Psoas muscle (tissue), 8 donors: ENCODE data around the gene APOBEC3G. TPM values are rescaled to one million over a fixed set of nuclear protein-coding genes. Genes with fewer than 3 reads are reported as not detected.
A peak's percentile ranks its signal among the peaks of the same experiment; 100 is the strongest.

Source experiments
- ATAC-seq, 4 donors: fragments of 200-7000 bp; cut with Tn5 transposase; one replicate each; pipeline ENCODE4 v1.9.1; 2020; ENCODE audit warnings: moderate library complexity in 3 of 4, mild to moderate bottlenecking in 2 of 4
- DNase-seq, 2 donors: peaks; one replicate each; pipeline ENCODE4 v3.0.0-alpha.2; 2020
- H3K27ac ChIP-seq: fragments of 200-600 bp; one replicate; pipeline ENCODE4 v1.8.0; 2022
- H3K27me3 ChIP-seq, 3 donors: fragments of 200-600 bp in 1 of 3; one replicate each; pipeline versions ENCODE4 v1.6.1 to v1.8.0; 2013 to 2022; ENCODE audit warnings: low read length in 2 of 3, mild to moderate bottlenecking in 2 of 3, moderate library complexity in 1 of 3; ENCODE audit not compliant: insufficient read depth in 3 of 3
- H3K36me3 ChIP-seq, 2 donors: fragments of 200-600 bp in 1 of 2; one replicate each; pipeline versions ENCODE4 v1.6.1 to v1.8.0; 2013 to 2022; ENCODE audit warnings: low read depth in 1 of 2, mild to moderate bottlenecking in 1 of 2, moderate library complexity in 1 of 2; ENCODE audit not compliant: insufficient read depth in 1 of 2
- H3K4me1 ChIP-seq: fragments of 200-600 bp; one replicate; pipeline ENCODE4 v1.8.0; 2022
- H3K4me3 ChIP-seq: fragments of 200-600 bp; one replicate; pipeline ENCODE4 v1.8.0; 2022; ENCODE audit warnings: mild to moderate bottlenecking
- H3K9me3 ChIP-seq: fragments of 200-600 bp; one replicate; pipeline ENCODE4 v1.8.0; 2022
- WGBS, 3 donors: extraction: QIAGEN DNeasy Blood & Tissue Kit; methylation state at CpG; one replicate each; pipeline versions ENCODE4 v1.1.6 to v1.1.7; 2013; 5-methylcytosine and 5-hydroxymethylcytosine counted together
- intact Hi-C, 2 donors: fragments of 100-400 bp; cut with DNase I; formaldehyde crosslinking; loops; one replicate each; pipeline versions ENCODE4 v1.11.0 to v1.14.2; 2022
- polyA plus RNA-seq, 3 donors: library from polyadenylated mRNA; stranded (reverse); fragments of 200-250 nt; gene quantifications; one replicate each; pipeline ENCODE4 v1.2.3, GENCODE V29; 2013
- total RNA-seq, 4 donors: library from RNA; stranded (reverse); fragmentation: NEBNext Ultra II Directional in 2 of 4; extraction: Animal tissue kit (Norgen Biotek cat#: 25700) in 2 of 4; gene quantifications; one replicate each; pipeline versions ENCODE4 v1.2.1 to v1.2.4, GENCODE V29; 2021 to 2023
- TF ChIP-seq, protein P1 (sequence below): fragments of 200-600 bp; IDR thresholded peaks from one replicate; pipeline ENCODE4 v1.8.0; 2022; ENCODE audit warnings: antibody characterized with exemption
- donor health status: healthy with polysubstance abuse.
- donor health status: DM: no; HTN: no; CAD: no; lungs with moderate emphysema.
- donor health status: Bipolar disorder and iron deficiency.
- donor health status: healthy.
- donor health status: DM: yes; HTN: yes; CAD: no.
- donor health status: DM: no; HTN: no; CAD: no.
- donor health status: DM: no; HTN: no; CAD: no.
- donor health status: DM: yes; HTN: yes; CAD: no.

The APOBEC3G gene
- total and polyA plus RNA-seq, 7 donors: 0.45 to 1.6 (median 1.1) TPM

- H3K27ac ChIP-seq: no peak overlapping the region
- no peaks in the 10 kb centered on the region for H3K4me1 ChIP-seq
- no peak for ATAC-seq
- H3K36me3 ChIP-seq: peaks cover 0 to 24% of the 10 kb centered on the region in 2 donors
- H3K9me3 ChIP-seq: no peaks in the 10 kb centered on the region
- no peak overlapping the region for H3K4me3 ChIP-seq
- 92 to 93% (median 92%) methylated on average over 22 of the region's 22 CpGs for WGBS, 3 donors
- intact Hi-C loops: loop anchor here in 1 of 2 donors (5.0 kb wide), 1 partner anchor 366 kb away; no protein-coding TSS in a partner anchor
- TF ChIP-seq, protein P1, sequence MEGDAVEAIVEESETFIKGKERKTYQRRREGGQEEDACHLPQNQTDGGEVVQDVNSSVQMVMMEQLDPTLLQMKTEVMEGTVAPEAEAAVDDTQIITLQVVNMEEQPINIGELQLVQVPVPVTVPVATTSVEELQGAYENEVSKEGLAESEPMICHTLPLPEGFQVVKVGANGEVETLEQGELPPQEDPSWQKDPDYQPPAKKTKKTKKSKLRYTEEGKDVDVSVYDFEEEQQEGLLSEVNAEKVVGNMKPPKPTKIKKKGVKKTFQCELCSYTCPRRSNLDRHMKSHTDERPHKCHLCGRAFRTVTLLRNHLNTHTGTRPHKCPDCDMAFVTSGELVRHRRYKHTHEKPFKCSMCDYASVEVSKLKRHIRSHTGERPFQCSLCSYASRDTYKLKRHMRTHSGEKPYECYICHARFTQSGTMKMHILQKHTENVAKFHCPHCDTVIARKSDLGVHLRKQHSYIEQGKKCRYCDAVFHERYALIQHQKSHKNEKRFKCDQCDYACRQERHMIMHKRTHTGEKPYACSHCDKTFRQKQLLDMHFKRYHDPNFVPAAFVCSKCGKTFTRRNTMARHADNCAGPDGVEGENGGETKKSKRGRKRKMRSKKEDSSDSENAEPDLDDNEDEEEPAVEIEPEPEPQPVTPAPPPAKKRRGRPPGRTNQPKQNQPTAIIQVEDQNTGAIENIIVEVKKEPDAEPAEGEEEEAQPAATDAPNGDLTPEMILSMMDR: no peak
- DNase-seq: peak in 1 of 2 donors; percentile 44
- no peaks in the 10 kb centered on the region for H3K27me3 ChIP-seq
Observed at GRCh38 chr22:39132871-39133524, 55.9 kb downstream of the APOBEC3G start.

GRCh38 chr22:39133871-39134270 lies 56.8 kb downstream of the APOBEC3G start:
- Histone ChIP-seq H3K27me3 (no peaks in the 10 kb centered on the region), H3K4me1 (no peaks in the 10 kb centered on the region), H3K27ac (no peak overlapping the region), H3K4me3 (no peak overlapping the region), H3K36me3 (peaks cover 0 to 32% of the 10 kb centered on the region in 2 donors), H3K9me3 (no peaks in the 10 kb centered on the region)
- 88 to 91% (median 89%) methylated on average over 16 to 17 of the region's 17 CpGs for WGBS, 3 donors
- intact Hi-C loops: loop anchor here in 1 of 2 donors (5.0 kb wide), 1 partner anchor 367 kb away; no protein-coding TSS in a partner anchor
- peak in 1 of 2 donors; percentile 29 for DNase-seq
- TF ChIP-seq, protein P1: no peak
- ATAC-seq: no peak

GRCh38 chr22:39134366-39135091 lies 57.5 kb downstream of the APOBEC3G start:
- H3K27ac ChIP-seq: no peak overlapping the region
- 90 to 92% (median 92%) methylated on average over 22 to 35 of the region's 35 CpGs for WGBS, 3 donors
- peaks cover 0 to 36% of the 10 kb centered on the region in 2 donors for H3K36me3 ChIP-seq
- no peak overlapping the region for H3K4me3 ChIP-seq
- H3K9me3 ChIP-seq: no peaks in the 10 kb centered on the region
- ATAC-seq (no peak), DNase-seq (peak in 1 of 2 donors; percentile 45)
- intact Hi-C loops: loop anchor here in 1 of 2 donors (5.0 kb wide), 1 partner anchor 367 kb away; no protein-coding TSS in a partner anchor
- no peaks in the 10 kb centered on the region for H3K27me3 ChIP-seq
- TF ChIP-seq, protein P1: no peak
- no peaks in the 10 kb centered on the region for H3K4me1 ChIP-seq

- WGBS, 3 donors: 42 to 50% (median 49%) methylated on average over 15 of the region's 15 CpGs
- no peak overlapping the region for H3K27ac ChIP-seq
- intact Hi-C loops: no loop called here
- TF ChIP-seq, protein P1: peak; percentile 20
- no peaks in the 10 kb centered on the region for H3K9me3 ChIP-seq
- ATAC-seq (peak in 2 of 4 donors; percentile 42 to 51), DNase-seq (no peak)
- H3K4me3 ChIP-seq: no peak overlapping the region
- H3K27me3 ChIP-seq: no peaks in the 10 kb centered on the region
- H3K4me1 ChIP-seq: no peaks in the 10 kb centered on the region
- peaks cover 0 to 41% of the 10 kb centered on the region in 2 donors for H3K36me3 ChIP-seq
Observed at GRCh38 chr22:39135092-39135896, 58.2 kb downstream of the APOBEC3G start.
